Measurements from ENCODE around the gene UBALD1. TPM values are rescaled to one million over a fixed set of nuclear protein-coding genes. Genes with fewer than 3 reads are reported as not detected.

UBALD1 gene
- total RNA-seq, 1 donor from 2014 or later, result 4.6 TPM

GRCh38 chr16:4618645-4619418, 4.1 kb upstream of the UBALD1 start:
- DNase-seq (ENCODE audit: low spot score in 2 of 2), result no peak
- Histone ChIP-seq H3K4me3 (no peak overlapping the region), H3K36me3 (no peaks in the 10 kb centered on the region), H3K9me3 (no peaks in the 10 kb centered on the region), H3K27me3 (no peaks in the 10 kb centered on the region), H3K4me1 (peaks cover 9 to 28% of the 10 kb centered on the region in 2 donors), H3K27ac (no peak overlapping the region)
- no peak for TF ChIP-seq CTCF (IDR thresholded peaks at IDR 0.05)
- intact Hi-C loops (cut with DNase I), result loop anchor here (5.0 kb wide), 1 partner anchor 73 kb away; the partner anchor contains the start of gene NUDT16L1

- no peaks in the 10 kb centered on the region for H3K9me3 ChIP-seq
- no peak overlapping the region for H3K4me3 ChIP-seq
- peaks cover 16 to 33% of the 10 kb centered on the region in 2 donors for H3K4me1 ChIP-seq
- peak overlapping the region; percentile 88 to 98 for H3K27ac ChIP-seq
- TF ChIP-seq CTCF (IDR thresholded peaks at IDR 0.05), result no peak
- H3K27me3 ChIP-seq, result no peaks in the 10 kb centered on the region
- DNase-seq (ENCODE audit: low spot score in 2 of 2), result no peak
- H3K36me3 ChIP-seq, result no peaks in the 10 kb centered on the region
- intact Hi-C loops (cut with DNase I), result loop anchor here (2.0 to 5.0 kb wide), 2 partner anchors 74 to 149 kb away; partner anchors contain the start of genes NUDT16L1 and ZNF500
These were observed 3.2 kb upstream of the UBALD1 start for GRCh38 chr16:4617880-4618279.

- DNase-seq (ENCODE audit: low spot score in 2 of 2), result peak; percentile 100
- H3K27me3 ChIP-seq, result no peaks in the 10 kb centered on the region
- TF ChIP-seq CTCF (IDR thresholded peaks at IDR 0.05), result peak; percentile 41 to 56 (median 52)
- no peaks in the 10 kb centered on the region for H3K36me3 ChIP-seq
- intact Hi-C loops (cut with DNase I), result loop anchor here (1.0 to 5.0 kb wide), 3 partner anchors 8 to 151 kb away; partner anchors contain the start of genes MGRN1, NUDT16L1 and ZNF500
- peaks cover 23 to 41% of the 10 kb centered on the region in 2 donors for H3K4me1 ChIP-seq
- peak overlapping the region; percentile 92 to 98 for H3K4me3 ChIP-seq
- peak overlapping the region; percentile 91 to 98 for H3K27ac ChIP-seq
- H3K9me3 ChIP-seq, result no peaks in the 10 kb centered on the region
These were observed 1.5 kb upstream of the UBALD1 start for GRCh38 chr16:4616047-4616811.

GRCh38 chr16:4615384-4616046, 827 bp upstream of the UBALD1 start:
- intact Hi-C loops (cut with DNase I), result loop anchor here (1.0 to 5.0 kb wide), 3 partner anchors 9 to 151 kb away; partner anchors contain the start of genes MGRN1, NUDT16L1 and ZNF500
- H3K27ac ChIP-seq, result peak overlapping the region; percentile 91 to 98
- H3K4me1 ChIP-seq, result peaks cover 23 to 41% of the 10 kb centered on the region in 2 donors
- no peaks in the 10 kb centered on the region for H3K9me3 ChIP-seq
- TF ChIP-seq CTCF (IDR thresholded peaks at IDR 0.05), result no peak
- peak overlapping the region; percentile 92 to 98 for H3K4me3 ChIP-seq
- no peaks in the 10 kb centered on the region for H3K36me3 ChIP-seq
- no peaks in the 10 kb centered on the region for H3K27me3 ChIP-seq
- DNase-seq (ENCODE audit: low spot score in 2 of 2), result no peak

Measured in ascending aorta (tissue), 2 donors.